Stimulated activated naive CD8-positive, alpha-beta T cell treated with anti-CD3 and anti-CD28 coated beads, Interleukin-15, amount 100 ng/mL, for 72 hours (primary cell): ENCODE measurements around the gene ANGPTL2.

Experiments
- ATAC-seq: fragments of 150-1000 bp; cut with Tn5 transposase; 2 replicates; pipeline ENCODE4 v1.10.0; 2021; ENCODE audit warnings: mild to moderate bottlenecking, moderate library complexity
- DNase-seq, 2 donors: peaks; one replicate each; pipeline ENCODE4 v3.0.0; 2021 to 2022
- H3K27ac Mint-ChIP-seq, 2 donors: one replicate each; pipeline ENCODE4 v1.8.0; 2022; ENCODE audit warnings: mild to moderate bottlenecking in 2 of 2, mixed read lengths in 2 of 2, moderate library complexity in 2 of 2
- H3K27me3 Mint-ChIP-seq: one replicate; pipeline ENCODE4 v1.8.0; 2022; ENCODE audit warnings: mixed read lengths
- H3K4me1 Mint-ChIP-seq: one replicate; pipeline ENCODE4 v1.8.0; 2022; ENCODE audit warnings: mild to moderate bottlenecking, mixed read lengths
- H3K4me3 Mint-ChIP-seq, 2 donors: one replicate each; pipeline ENCODE4 v1.8.0; 2022; ENCODE audit warnings: mild to moderate bottlenecking in 2 of 2, mixed read lengths in 2 of 2, moderate library complexity in 1 of 2
- H3K9me3 Mint-ChIP-seq, 2 donors: one replicate each; pipeline ENCODE4 v1.8.0; 2022; ENCODE audit warnings: mixed read lengths in 2 of 2

ANGPTL2 gene

DNA sequence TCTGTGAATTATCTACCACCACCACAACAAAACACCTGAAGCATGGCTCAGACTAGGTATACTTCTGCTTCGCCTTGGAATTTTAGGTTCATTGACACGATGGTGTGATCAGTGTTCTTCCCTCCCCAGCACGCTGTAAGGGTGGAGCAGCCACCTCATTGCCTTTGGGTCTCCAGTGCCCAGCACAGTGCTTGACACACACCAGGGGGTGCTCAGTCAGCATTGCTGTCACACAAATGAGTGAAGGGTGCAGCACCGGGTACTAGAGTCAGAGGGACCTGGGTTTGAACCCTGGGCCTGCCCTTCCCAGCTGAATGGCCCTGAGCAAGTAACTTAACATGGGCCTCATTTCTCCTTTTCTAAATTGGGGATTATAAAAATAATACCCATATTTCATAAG, 9.9 kb upstream of the ANGPTL2 start:
- no peaks in the 10 kb centered on the region for H3K9me3 Mint-ChIP-seq
- no peak overlapping the region for H3K27ac Mint-ChIP-seq
- DNase-seq (no peak), ATAC-seq (no peak)
- H3K4me1 Mint-ChIP-seq = no peaks in the 10 kb centered on the region
- no peak overlapping the region for H3K4me3 Mint-ChIP-seq
- H3K27me3 Mint-ChIP-seq = peaks cover 1% of the 10 kb centered on the region

DNA sequence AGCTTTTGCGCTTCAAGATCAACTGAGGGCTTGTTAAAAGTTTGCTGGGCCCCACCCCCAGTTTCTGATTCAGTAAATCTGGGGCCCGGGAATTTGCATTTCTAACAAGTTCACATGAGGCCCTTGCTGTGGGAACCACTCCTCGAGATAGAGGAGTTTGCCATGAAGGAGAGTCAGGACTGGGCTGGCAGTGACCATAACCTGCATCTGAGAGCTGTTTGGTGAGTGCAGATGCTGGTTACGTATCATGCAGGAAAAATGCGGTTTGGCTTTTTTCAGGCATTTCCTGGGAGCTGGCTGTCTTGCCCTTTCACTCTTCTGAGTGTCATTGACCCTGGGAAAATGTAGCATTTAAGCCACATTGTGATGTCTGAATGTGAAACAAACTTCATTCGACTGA, 9.4 kb upstream of the ANGPTL2 start:
- Mint-ChIP-seq H3K27ac (no peak overlapping the region), H3K4me1 (no peaks in the 10 kb centered on the region), H3K27me3 (peaks cover 6% of the 10 kb centered on the region), H3K9me3 (no peaks in the 10 kb centered on the region), H3K4me3 (no peak overlapping the region)
- DNase-seq (no peak), ATAC-seq (no peak)

GRCh38 chr9:127130661-127131538, 8.5 kb upstream of the ANGPTL2 start:
- H3K9me3 Mint-ChIP-seq = no peaks in the 10 kb centered on the region
- DNase-seq (no peak), ATAC-seq (no peak)
- H3K4me3 Mint-ChIP-seq = no peak overlapping the region
- no peak overlapping the region for H3K27ac Mint-ChIP-seq
- peaks cover 15% of the 10 kb centered on the region for H3K27me3 Mint-ChIP-seq
- no peaks in the 10 kb centered on the region for H3K4me1 Mint-ChIP-seq

DNA sequence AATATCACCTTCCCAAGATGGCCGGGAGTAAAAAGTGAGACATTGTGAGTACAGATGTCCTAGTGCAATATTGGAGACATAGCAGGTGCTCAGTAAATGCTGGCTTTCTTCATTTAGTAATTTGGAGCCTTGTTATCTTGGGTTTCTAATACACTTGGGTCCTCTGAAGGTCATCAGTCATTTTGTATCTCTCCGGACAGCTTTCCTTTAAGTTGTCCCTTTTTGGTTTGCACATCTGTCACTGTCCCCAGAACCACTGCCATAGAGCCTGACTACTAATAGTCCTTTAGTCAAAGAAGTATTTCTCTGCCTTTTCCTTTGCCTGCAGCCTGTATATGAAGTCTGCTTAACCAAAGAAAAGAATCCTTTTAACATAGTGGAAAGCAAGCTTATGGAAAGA, 7.8 kb upstream of the ANGPTL2 start:
- Mint-ChIP-seq H3K27me3 (peaks cover 21% of the 10 kb centered on the region), H3K9me3 (no peaks in the 10 kb centered on the region), H3K4me3 (no peak overlapping the region), H3K27ac (no peak overlapping the region), H3K4me1 (no peaks in the 10 kb centered on the region)
- ATAC-seq (no peak), DNase-seq (no peak)

DNA sequence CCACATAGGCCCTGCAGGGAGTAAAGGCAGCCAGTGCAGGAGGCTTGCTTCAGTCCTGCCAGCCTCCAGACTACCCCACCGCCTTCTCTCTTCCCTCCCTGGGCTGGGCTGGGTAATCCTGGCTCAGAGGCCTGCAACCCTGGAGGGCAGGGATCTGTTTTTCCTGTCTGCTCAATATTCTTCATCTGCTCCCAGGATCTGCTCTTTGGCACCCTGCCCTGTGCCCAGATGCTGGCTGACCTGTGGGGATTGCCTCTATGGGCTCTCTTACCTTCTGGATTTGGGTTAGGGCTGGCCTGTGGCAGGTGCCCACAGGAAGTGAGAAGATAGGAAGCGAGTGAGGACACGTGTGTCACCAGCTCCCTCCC, 7.3 kb upstream of the ANGPTL2 start:
- Mint-ChIP-seq H3K27ac (peak overlapping the region in 1 of 2 donors; percentile 50), H3K27me3 (peaks cover 27% of the 10 kb centered on the region), H3K9me3 (no peaks in the 10 kb centered on the region), H3K4me1 (no peaks in the 10 kb centered on the region), H3K4me3 (no peak overlapping the region)
- no peak for DNase-seq
- no peak for ATAC-seq

DNA sequence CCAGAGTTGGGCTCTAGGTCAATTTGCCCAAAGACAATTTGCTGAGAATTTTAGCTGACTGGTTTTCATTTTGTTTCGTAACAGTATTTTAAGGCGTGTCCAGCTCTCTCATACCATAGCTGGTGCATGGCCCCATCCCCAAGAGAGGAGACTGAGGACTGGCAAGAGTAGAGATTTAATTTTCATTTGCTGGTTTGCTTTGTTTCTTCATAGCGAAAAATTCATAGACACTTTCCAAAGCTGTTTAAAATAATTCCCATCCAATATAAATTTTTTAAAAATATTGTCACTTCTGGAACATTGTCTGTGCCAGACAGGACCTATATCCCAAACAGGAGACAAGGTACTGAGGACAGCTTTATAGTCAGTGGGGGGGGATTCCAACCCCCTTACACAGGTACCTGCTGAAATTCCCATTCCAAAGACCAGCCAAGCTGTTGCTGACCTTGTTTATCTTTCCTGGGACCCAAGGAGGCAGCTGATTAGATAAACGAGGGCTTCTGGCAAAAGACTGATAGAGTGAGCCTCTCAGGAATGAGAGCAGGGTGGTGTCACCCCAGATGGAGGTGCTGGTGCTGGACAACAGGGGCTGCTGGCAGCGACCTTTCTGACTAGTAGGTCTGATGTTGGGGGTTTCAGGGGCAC, 6.8 kb upstream of the ANGPTL2 start:
- H3K9me3 Mint-ChIP-seq = no peaks in the 10 kb centered on the region
- no peak overlapping the region for H3K4me3 Mint-ChIP-seq
- no peaks in the 10 kb centered on the region for H3K4me1 Mint-ChIP-seq
- no peak for ATAC-seq
- no peak for DNase-seq
- H3K27me3 Mint-ChIP-seq = peaks cover 31% of the 10 kb centered on the region
- no peak overlapping the region for H3K27ac Mint-ChIP-seq

DNA sequence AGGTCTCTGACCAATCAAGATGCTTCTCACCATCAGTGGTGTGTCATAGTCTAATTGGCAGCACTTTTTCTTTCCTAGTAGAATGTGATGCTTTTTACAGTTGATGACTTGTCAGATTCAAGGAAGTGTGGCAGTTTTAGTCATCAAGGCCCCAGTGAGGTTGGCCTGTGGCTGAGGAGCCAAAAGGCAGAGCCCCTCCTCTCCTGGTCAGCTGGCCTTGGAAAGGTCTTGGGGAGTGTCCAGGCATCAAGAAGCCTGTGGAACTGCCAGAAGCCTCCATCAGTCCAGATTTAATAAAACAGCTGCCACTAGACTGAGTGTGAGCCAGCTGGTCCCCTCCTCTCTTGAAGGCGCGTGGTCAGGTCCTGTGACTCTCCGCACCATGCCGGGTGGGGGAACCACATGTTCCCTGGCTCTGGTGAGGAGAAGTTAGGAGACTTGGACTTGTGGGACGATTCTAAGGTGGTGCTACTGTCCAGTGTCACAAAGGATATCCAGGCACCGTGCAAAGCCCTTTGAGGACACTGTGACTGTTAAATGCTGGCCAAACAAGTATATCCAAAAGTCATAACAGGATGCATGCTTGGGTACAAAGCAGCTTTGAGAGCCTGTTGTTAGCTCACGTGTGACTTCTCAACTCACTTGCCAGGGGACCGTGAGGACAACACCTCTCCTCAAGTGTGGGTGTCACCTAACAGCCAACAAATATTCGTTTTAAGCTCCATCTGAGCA, 6.1 kb upstream of the ANGPTL2 start:
- ATAC-seq (no peak), DNase-seq (no peak)
- Mint-ChIP-seq H3K27me3 (peaks cover 38% of the 10 kb centered on the region), H3K9me3 (no peaks in the 10 kb centered on the region), H3K27ac (peak overlapping the region in 1 of 2 donors; percentile 10), H3K4me1 (no peaks in the 10 kb centered on the region), H3K4me3 (no peak overlapping the region)

DNA sequence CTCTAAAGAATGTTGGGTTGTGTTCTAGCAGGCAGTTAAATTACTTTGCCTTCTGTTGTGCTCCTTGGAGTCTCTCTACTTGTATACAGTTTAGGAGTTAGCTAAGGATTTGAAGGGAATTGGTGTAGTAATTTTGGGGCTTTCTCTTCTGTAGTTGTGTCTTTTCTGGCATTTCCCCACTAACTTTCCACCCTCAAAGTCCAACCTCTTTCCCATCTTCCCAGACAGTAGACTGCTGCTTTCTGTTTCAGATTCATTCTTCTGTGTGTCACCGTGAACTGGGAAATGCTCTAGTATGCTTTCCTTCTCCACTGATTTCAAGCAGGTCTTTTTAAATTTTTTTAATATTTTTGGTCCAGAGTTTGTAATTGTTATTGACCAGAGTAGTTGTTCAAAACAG, 4.5 kb upstream of the ANGPTL2 start:
- Mint-ChIP-seq H3K27me3 (peaks cover 53% of the 10 kb centered on the region), H3K4me3 (no peak overlapping the region), H3K9me3 (no peaks in the 10 kb centered on the region), H3K4me1 (peaks cover 14% of the 10 kb centered on the region), H3K27ac (no peak overlapping the region)
- DNase-seq (no peak), ATAC-seq (no peak)

- ATAC-seq (no peak), DNase-seq (no peak)
- Mint-ChIP-seq H3K4me3 (no peak overlapping the region), H3K27me3 (peaks cover 71% of the 10 kb centered on the region), H3K9me3 (no peaks in the 10 kb centered on the region), H3K27ac (no peak overlapping the region), H3K4me1 (peaks cover 16% of the 10 kb centered on the region)
These were observed 2.4 kb upstream of the ANGPTL2 start for GRCh38 chr9:127124792-127125191.

DNA sequence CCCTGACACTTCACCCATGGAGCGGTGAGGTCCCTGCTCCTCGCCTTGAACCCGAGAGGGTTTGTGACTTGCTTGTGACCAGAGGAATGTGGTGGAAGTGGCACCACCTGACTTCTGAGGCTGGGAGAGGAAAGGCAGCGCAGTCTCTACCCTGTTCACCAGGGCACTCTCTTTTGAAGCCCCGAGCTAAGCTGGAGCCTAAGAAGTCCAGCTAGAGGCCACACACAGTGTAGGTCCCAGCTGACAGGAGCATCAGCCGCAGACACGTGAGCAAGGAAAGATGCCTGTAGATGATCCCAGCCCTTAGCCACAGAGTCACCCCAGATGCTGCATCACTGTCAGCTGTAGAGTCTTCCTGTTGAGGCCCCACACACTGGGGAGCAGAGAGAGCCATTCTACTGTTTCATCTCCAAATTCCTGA, 1.7 kb upstream of the ANGPTL2 start:
- no peak overlapping the region for H3K4me3 Mint-ChIP-seq
- H3K27ac Mint-ChIP-seq = peak overlapping the region in 1 of 2 donors; percentile 79
- no peaks in the 10 kb centered on the region for H3K9me3 Mint-ChIP-seq
- peaks cover 76% of the 10 kb centered on the region for H3K27me3 Mint-ChIP-seq
- DNase-seq = no peak
- peaks cover 16% of the 10 kb centered on the region for H3K4me1 Mint-ChIP-seq
- ATAC-seq = no peak

- peaks cover 85% of the 10 kb centered on the region for H3K27me3 Mint-ChIP-seq
- H3K4me3 Mint-ChIP-seq = peak overlapping the region in 1 of 2 donors; percentile 66
- DNase-seq (no peak), ATAC-seq (no peak)
- H3K9me3 Mint-ChIP-seq = no peaks in the 10 kb centered on the region
- peaks cover 16% of the 10 kb centered on the region for H3K4me1 Mint-ChIP-seq
- H3K27ac Mint-ChIP-seq = no peak overlapping the region
These were observed 842 bp upstream of the ANGPTL2 start for GRCh38 chr9:127123064-127123890.

DNA sequence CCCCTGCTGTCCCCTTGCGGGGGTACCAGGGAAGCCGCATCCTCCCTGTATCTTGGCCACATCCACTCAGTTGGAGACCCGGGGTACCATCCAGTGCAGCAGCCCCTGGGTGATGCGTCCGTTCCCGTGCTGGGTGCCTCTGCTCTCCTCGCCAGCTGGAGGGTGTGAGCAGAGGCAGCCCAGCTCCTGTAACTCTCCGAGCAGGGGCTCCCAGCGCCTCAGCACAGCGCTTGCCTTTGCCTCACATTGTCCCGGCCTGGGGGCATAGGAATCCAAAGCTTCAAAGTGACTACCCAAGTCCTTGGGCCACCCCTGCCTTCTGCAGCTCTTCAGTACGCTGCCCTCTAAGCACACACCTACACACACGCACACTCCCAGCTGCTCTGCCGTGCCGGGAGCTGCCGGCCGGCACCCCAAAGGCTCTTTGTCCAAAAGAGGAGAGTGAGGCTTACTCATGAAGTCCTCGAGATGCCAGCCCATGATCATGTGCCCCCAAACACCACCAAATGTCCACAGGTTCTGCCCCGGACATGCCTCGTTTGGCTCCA, 733 bp downstream of the ANGPTL2 start:
- peaks cover 79% of the 10 kb centered on the region for H3K27me3 Mint-ChIP-seq
- H3K9me3 Mint-ChIP-seq = no peaks in the 10 kb centered on the region
- H3K4me1 Mint-ChIP-seq = peaks cover 23% of the 10 kb centered on the region
- DNase-seq (no peak), ATAC-seq (no peak)
- H3K4me3 Mint-ChIP-seq = no peak overlapping the region
- H3K27ac Mint-ChIP-seq = no peak overlapping the region

- H3K4me3 Mint-ChIP-seq = no peak overlapping the region
- H3K9me3 Mint-ChIP-seq = no peaks in the 10 kb centered on the region
- H3K27me3 Mint-ChIP-seq = peaks cover 57% of the 10 kb centered on the region
- H3K27ac Mint-ChIP-seq = no peak overlapping the region
- H3K4me1 Mint-ChIP-seq = peaks cover 33% of the 10 kb centered on the region
- no peak for ATAC-seq
- DNase-seq = no peak
These were observed 3.1 kb downstream of the ANGPTL2 start for GRCh38 chr9:127119320-127119709.

DNA sequence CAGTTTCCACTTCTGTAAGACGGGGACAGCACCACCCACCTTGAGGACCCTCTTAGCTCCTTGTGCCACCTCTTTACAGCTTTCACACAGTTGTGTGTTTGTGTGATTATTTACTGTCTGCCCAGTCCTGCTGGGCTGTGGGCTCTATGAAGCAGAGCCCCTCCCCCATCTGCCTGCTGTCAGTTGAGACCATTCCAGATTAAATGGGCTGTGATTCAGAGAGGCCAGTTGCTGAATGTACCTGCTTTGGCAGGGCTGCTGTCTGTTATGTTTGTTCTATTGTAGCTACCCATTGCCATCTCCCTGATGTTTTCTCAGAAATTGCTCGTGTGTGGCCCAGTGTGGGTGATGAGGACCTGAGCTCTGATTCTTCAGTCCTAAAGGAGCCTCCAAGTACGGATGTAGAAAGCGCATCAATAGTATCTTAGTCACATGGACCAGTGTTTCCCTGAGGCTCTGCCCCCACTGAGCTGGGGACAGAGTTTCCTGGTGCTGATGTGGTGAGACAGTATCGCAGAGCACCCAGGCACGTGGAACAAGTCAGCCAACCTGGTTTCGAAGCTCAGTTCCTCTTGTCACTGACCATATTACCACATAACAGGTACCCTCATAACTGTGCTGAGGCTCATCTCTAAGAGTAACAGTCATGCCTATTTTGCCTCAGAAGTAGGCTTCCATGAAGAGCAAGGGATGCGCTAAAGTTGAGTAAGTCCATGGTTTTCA, 3.7 kb downstream of the ANGPTL2 start:
- DNase-seq = no peak
- ATAC-seq = no peak
- peaks cover 52% of the 10 kb centered on the region for H3K27me3 Mint-ChIP-seq
- no peak overlapping the region for H3K4me3 Mint-ChIP-seq
- H3K9me3 Mint-ChIP-seq = no peaks in the 10 kb centered on the region
- H3K4me1 Mint-ChIP-seq = peaks cover 33% of the 10 kb centered on the region
- H3K27ac Mint-ChIP-seq = peak overlapping the region in 1 of 2 donors; percentile 8
